Activated CD4-positive, alpha-beta T cell treated with anti-CD3 and anti-CD28 coated beads for 36 hours (primary cell): ENCODE results near the gene TRPC1. TPM values are rescaled to one million over a fixed set of nuclear protein-coding genes. Genes with fewer than 3 reads are reported as not detected.

Experiments
- ATAC-seq: fragments of 200-7000 bp; cut with Tn5 transposase; one replicate; pipeline ENCODE4 v1.10.0; 2021; ENCODE audit warnings: mild to moderate bottlenecking, moderate library complexity
- CTCF ChIA-PET: fragments of 350-600 bp; sonication (Branson Sonifier 250); formaldehyde crosslinking; loops from one replicate; lab custom pipeline; 2021; ENCODE audit warnings: antibody characterized with exemption; lab: Charles Lee
- POLR2A ChIA-PET: fragments of 350-600 bp; sonication (Branson Sonifier 250); formaldehyde crosslinking; loops from one replicate; lab custom pipeline; 2021; ENCODE audit warnings: antibody characterized with exemption, inconsistent platforms; lab: Charles Lee
- DNase-seq: peaks from one replicate; pipeline ENCODE4 v3.0.0-alpha.2; 2020
- H3K27ac Mint-ChIP-seq: one replicate; pipeline ENCODE4 v1.8.0; 2021; ENCODE audit warnings: mixed read lengths
- H3K27me3 Mint-ChIP-seq: one replicate; pipeline ENCODE4 v1.8.0; 2021; ENCODE audit warnings: mixed read lengths
- H3K36me3 Mint-ChIP-seq: one replicate; pipeline ENCODE4 v1.8.0; 2021; ENCODE audit warnings: low read depth, mixed read lengths
- H3K4me1 Mint-ChIP-seq: one replicate; pipeline ENCODE4 v1.8.0; 2021; ENCODE audit warnings: mixed read lengths
- H3K4me3 Mint-ChIP-seq: one replicate; pipeline ENCODE4 v1.8.0; 2021; ENCODE audit warnings: mild to moderate bottlenecking, moderate library complexity, mixed read lengths
- H3K9me3 Mint-ChIP-seq: one replicate; pipeline ENCODE4 v1.8.0; 2021; ENCODE audit warnings: low read depth, mixed read lengths
- intact Hi-C, 2 experiments: fragments of 100-400 bp; cut with DNase I in 1 of 2; cut with micrococcal nuclease in 1 of 2; formaldehyde crosslinking; loops; one replicate each; pipeline versions ENCODE4 v1.14.2 to v1.15.1; 2022 to 2024; cut with DNase I, micrococcal nuclease
- total RNA-seq, 2 experiments: library from RNA; stranded (reverse); gene quantifications; one replicate each; pipeline ENCODE4 v1.2.3, GENCODE V29; 2021

Gene TRPC1
- total RNA-seq: 1 to 10 TPM; 4.7 to 6.2 TPM

- DNase-seq: peak; percentile 87
- POLR2A ChIA-PET: interaction anchor here (0.6 to 0.8 kb wide), 2 partner anchors 145 to 765 kb away, joined by 3 to 4 read pairs; partner anchors contain the start of gene ATR
- no peaks in the 10 kb centered on the region for H3K36me3 Mint-ChIP-seq
- peaks cover 11% of the 10 kb centered on the region for H3K4me1 Mint-ChIP-seq
- intact Hi-C loops: loop anchor here (1.0 to 5.0 kb wide), 11 partner anchors 128 to 1249 kb away; partner anchors contain the start of genes ATR (in 2 of the 2), U2SURP (in 2 of the 2), GK5 (in 1 of the 2) and PLS1 (in 1 of the 2)
- H3K9me3 Mint-ChIP-seq: peaks cover 2% of the 10 kb centered on the region
- H3K4me3 Mint-ChIP-seq: peak within 1 kb of the TSS; percentile 82
- CTCF ChIA-PET: interaction anchor here (0.6 to 1.3 kb wide), 3 partner anchors 14 to 145 kb away, joined by 3 to 4 read pairs (median 3); partner anchors contain the start of gene ATR
- ATAC-seq: peak; percentile 95
- H3K27me3 Mint-ChIP-seq: peaks cover 37% of the 10 kb centered on the region
- H3K27ac Mint-ChIP-seq: peak within 1 kb of the TSS; percentile 87
Measured at GRCh38 chr3:142723968-142724681, at the start of gene TRPC1. Gene TRPC1, plus strand, starts transcription at chr3:142724034. Its CDS starts 526 bp downstream, at chr3:142724560.

- H3K36me3 Mint-ChIP-seq: peaks cover 6% of the 10 kb centered on the region
- H3K9me3 Mint-ChIP-seq: no peaks in the 10 kb centered on the region
- no peak for ATAC-seq
- intact Hi-C loops: no loop called here
- H3K27me3 Mint-ChIP-seq: no peaks in the 10 kb centered on the region
- POLR2A ChIA-PET: no interaction called here
- CTCF ChIA-PET: interaction anchor here (1.1 kb wide), 1 partner anchor 94 kb away, joined by 3 read pairs; no protein-coding TSS in a partner anchor
- H3K27ac Mint-ChIP-seq: no peak overlapping the region
- no peak for DNase-seq
- H3K4me1 Mint-ChIP-seq: no peaks in the 10 kb centered on the region
- no peak overlapping the region for H3K4me3 Mint-ChIP-seq
Measured at GRCh38 chr3:142676151-142676550, 47.7 kb upstream of the TRPC1 start.

GRCh38 chr3:142680710-142681109 lies 43.1 kb upstream of the TRPC1 start:
- Mint-ChIP-seq H3K4me1 (no peaks in the 10 kb centered on the region), H3K9me3 (no peaks in the 10 kb centered on the region), H3K27me3 (no peaks in the 10 kb centered on the region), H3K27ac (no peak overlapping the region), H3K36me3 (peaks cover 2% of the 10 kb centered on the region), H3K4me3 (no peak overlapping the region)
- ATAC-seq: no peak
- intact Hi-C loops: no loop called here
- no peak for DNase-seq
- CTCF ChIA-PET: interaction anchor here (1.0 kb wide), 1 partner anchor 164 kb away, joined by 3 read pairs; no protein-coding TSS in a partner anchor
- POLR2A ChIA-PET: no interaction called here

GRCh38 chr3:142690613-142691012 lies 33.2 kb upstream of the TRPC1 start:
- no peaks in the 10 kb centered on the region for H3K36me3 Mint-ChIP-seq
- ChIA-PET CTCF (no interaction called here), POLR2A (no interaction called here)
- no peak overlapping the region for H3K27ac Mint-ChIP-seq
- no peaks in the 10 kb centered on the region for H3K27me3 Mint-ChIP-seq
- intact Hi-C loops: no loop called here
- no peak overlapping the region for H3K4me3 Mint-ChIP-seq
- peaks cover 4% of the 10 kb centered on the region for H3K4me1 Mint-ChIP-seq
- DNase-seq (no peak), ATAC-seq (no peak)
- no peaks in the 10 kb centered on the region for H3K9me3 Mint-ChIP-seq

GRCh38 chr3:142691527-142691926 lies 32.3 kb upstream of the TRPC1 start:
- DNase-seq: no peak
- Mint-ChIP-seq H3K27ac (no peak overlapping the region), H3K36me3 (no peaks in the 10 kb centered on the region), H3K9me3 (no peaks in the 10 kb centered on the region), H3K4me3 (no peak overlapping the region), H3K4me1 (peaks cover 4% of the 10 kb centered on the region), H3K27me3 (no peaks in the 10 kb centered on the region)
- CTCF ChIA-PET: no interaction called here
- no peak for ATAC-seq
- intact Hi-C loops: no loop called here
- POLR2A ChIA-PET: no interaction called here

- no peaks in the 10 kb centered on the region for H3K9me3 Mint-ChIP-seq
- H3K27ac Mint-ChIP-seq: no peak overlapping the region
- H3K36me3 Mint-ChIP-seq: no peaks in the 10 kb centered on the region
- ChIA-PET POLR2A (no interaction called here), CTCF (interaction anchor here (0.8 kb wide), 1 partner anchor 40 kb away, joined by 4 read pairs; no protein-coding TSS in a partner anchor)
- no peaks in the 10 kb centered on the region for H3K27me3 Mint-ChIP-seq
- ATAC-seq (no peak), DNase-seq (no peak)
- H3K4me3 Mint-ChIP-seq: no peak overlapping the region
- intact Hi-C loops: no loop called here
- H3K4me1 Mint-ChIP-seq: peaks cover 4% of the 10 kb centered on the region
Measured at GRCh38 chr3:142693136-142693853, 30.5 kb upstream of the TRPC1 start.

- no peaks in the 10 kb centered on the region for H3K27me3 Mint-ChIP-seq
- H3K4me3 Mint-ChIP-seq: no peak overlapping the region
- no peaks in the 10 kb centered on the region for H3K9me3 Mint-ChIP-seq
- DNase-seq (no peak), ATAC-seq (no peak)
- no peak overlapping the region for H3K27ac Mint-ChIP-seq
- intact Hi-C loops: no loop called here
- peaks cover 4% of the 10 kb centered on the region for H3K4me1 Mint-ChIP-seq
- ChIA-PET POLR2A (no interaction called here), CTCF (interaction anchor here (1.0 kb wide), 1 partner anchor 18 kb away, joined by 3 read pairs; no protein-coding TSS in a partner anchor)
- H3K36me3 Mint-ChIP-seq: no peaks in the 10 kb centered on the region
Measured at GRCh38 chr3:142694225-142694624, 29.6 kb upstream of the TRPC1 start.

GRCh38 chr3:142705198-142705597 lies 18.6 kb upstream of the TRPC1 start:
- POLR2A ChIA-PET: no interaction called here
- DNase-seq: no peak

GRCh38 chr3:142706321-142707127 lies 17.3 kb upstream of the TRPC1 start:
- Mint-ChIP-seq H3K27ac (no peak overlapping the region), H3K36me3 (no peaks in the 10 kb centered on the region), H3K9me3 (no peaks in the 10 kb centered on the region), H3K4me3 (no peak overlapping the region), H3K27me3 (peaks cover 2% of the 10 kb centered on the region), H3K4me1 (peaks cover 4% of the 10 kb centered on the region)
- ChIA-PET CTCF (interaction anchor here (0.8 kb wide), 1 partner anchor 143 kb away, joined by 4 read pairs; no protein-coding TSS in a partner anchor), POLR2A (no interaction called here)
- DNase-seq: no peak
- no peak for ATAC-seq
- intact Hi-C loops: no loop called here

More at GRCh38 chr3:142705198-142705597, 18.6 kb upstream of the TRPC1 start:
- H3K36me3 Mint-ChIP-seq: no peaks in the 10 kb centered on the region
- H3K9me3 Mint-ChIP-seq: no peaks in the 10 kb centered on the region
- no peak overlapping the region for H3K27ac Mint-ChIP-seq
- no peak overlapping the region for H3K4me3 Mint-ChIP-seq
- intact Hi-C loops: no loop called here
- CTCF ChIA-PET: interaction anchor here (0.7 kb wide), 1 partner anchor 1515 kb away, joined by 4 read pairs; no protein-coding TSS in a partner anchor
- peaks cover 2% of the 10 kb centered on the region for H3K27me3 Mint-ChIP-seq
- H3K4me1 Mint-ChIP-seq: peaks cover 4% of the 10 kb centered on the region
- no peak for ATAC-seq

GRCh38 chr3:142709207-142709606 lies 14.6 kb upstream of the TRPC1 start:
- Mint-ChIP-seq H3K4me3 (no peak overlapping the region), H3K4me1 (peaks cover 4% of the 10 kb centered on the region), H3K36me3 (no peaks in the 10 kb centered on the region), H3K9me3 (no peaks in the 10 kb centered on the region), H3K27me3 (peaks cover 2% of the 10 kb centered on the region), H3K27ac (no peak overlapping the region)
- ATAC-seq: no peak
- ChIA-PET POLR2A (no interaction called here), CTCF (interaction anchor here (0.6 kb wide), 1 partner anchor 192 kb away, joined by 3 read pairs; no protein-coding TSS in a partner anchor)
- intact Hi-C loops: no loop called here
- DNase-seq: no peak
